Endothelial cell of umbilical vein (primary cell): ENCODE results near the gene FAM135A. TPM values are rescaled to one million over a fixed set of nuclear protein-coding genes. Genes with fewer than 3 reads are reported as not detected.

Source experiments
- BruUV-seq: library from RNA; stranded (reverse); fragments of 400-500 nt; replicated peaks from 2 replicates; lab custom pipeline; 2021; lab: Mats Ljungman, UMichigan
- CTCF ChIA-PET: fragments of 300-600, 350-600 bp; sonication (Branson Sonifier 250); formaldehyde crosslinking; loops from one replicate; lab custom pipeline; 2021; ENCODE audit warnings: antibody characterized with exemption, inconsistent platforms; lab: Charles Lee
- POLR2A ChIA-PET: fragments of 300-600, 350-600 bp; sonication (Branson Sonifier 250); formaldehyde crosslinking; loops from one replicate; lab custom pipeline; 2021; ENCODE audit warnings: antibody characterized with exemption, inconsistent platforms; lab: Charles Lee
- DNase-seq: peaks from one replicate; pipeline ENCODE4 v3.0.0-alpha.2; 2011; ENCODE audit warnings: low read depth, low spot score
- FAIRE-seq: peaks from 2 replicates; lab custom pipeline; 2011; peaks lifted over from hg19 to GRCh38; lab: Jason Lieb, UNC
- H2AFZ ChIP-seq: 2 replicates; pipeline ENCODE4 v1.6.0; 2012; ENCODE audit warnings: low read depth, low read length, control low read depth, inconsistent platforms
- H3K27ac ChIP-seq: 2 replicates; pipeline ENCODE4 v1.5.1; 2011; ENCODE audit warnings: low read depth, mild to moderate bottlenecking, control low read depth, low read length, moderate library complexity; ENCODE audit not compliant: insufficient read depth
- H3K27me3 ChIP-seq, 2 experiments: 2 replicates each; pipeline versions ENCODE4 v1.6.0 to v1.6.1; 2011; ENCODE audit warnings: low read length in 2 of 2, mixed read lengths in 1 of 2; ENCODE audit not compliant: control insufficient read depth in 2 of 2, insufficient read depth in 2 of 2
- H3K36me3 ChIP-seq, 2 experiments: 2 replicates in 1 of 2; 3 replicates in 1 of 2; pipeline ENCODE4 v1.5.1; 2011; ENCODE audit warnings: low read length in 2 of 2, mild to moderate bottlenecking in 1 of 2, moderate library complexity in 1 of 2; ENCODE audit not compliant: control insufficient read depth in 2 of 2, insufficient read depth in 2 of 2; ENCODE audit errors: extremely low read depth in 1 of 2
- H3K4me1 ChIP-seq: 3 replicates; pipeline ENCODE4 v1.5.1; 2011; ENCODE audit warnings: mild to moderate bottlenecking, low read length; ENCODE audit not compliant: control insufficient read depth, insufficient read depth; ENCODE audit errors: extremely low read depth
- H3K4me2 ChIP-seq: 2 replicates; pipeline ENCODE4 v1.6.1; 2011; ENCODE audit warnings: low read length, control low read depth, mixed read lengths; ENCODE audit not compliant: insufficient read depth
- H3K4me3 ChIP-seq, 3 experiments: fragments of 200-600 bp in 1 of 3; sonication (generic), shearing (Covaris generic) in 1 of 3; replicated peaks in 1 of 3; 2 replicates each; pipeline ENCODE4 v1.5.1; 2011 to 2016; ENCODE audit warnings: control low read depth in 3 of 3, low read length in 3 of 3, mild to moderate bottlenecking in 2 of 3, inconsistent platforms in 1 of 3, low read depth in 1 of 3, moderate library complexity in 1 of 3; ENCODE audit not compliant: insufficient read depth in 1 of 3
- H3K79me2 ChIP-seq: 2 replicates; pipeline ENCODE4 v1.6.0; 2012; ENCODE audit warnings: low read length, inconsistent platforms; ENCODE audit not compliant: control insufficient read depth, insufficient read depth
- H3K9ac ChIP-seq: replicated peaks from 2 replicates; pipeline ENCODE3; 2011; ENCODE audit warnings: low read length, control low read depth; ENCODE audit not compliant: insufficient read depth; ENCODE audit errors: extremely low read depth
- H3K9me1 ChIP-seq: replicated peaks from 3 replicates; pipeline ENCODE4 v1.6.0; 2011; ENCODE audit warnings: mild to moderate bottlenecking, low read length; ENCODE audit not compliant: control insufficient read depth, insufficient read depth; ENCODE audit errors: extremely low read depth
- H3K9me3 ChIP-seq: replicated peaks from 2 replicates; pipeline ENCODE4 v1.5.1; 2012; ENCODE audit warnings: low read length, inconsistent platforms; ENCODE audit not compliant: control insufficient read depth, insufficient read depth
- H4K20me1 ChIP-seq: replicated peaks from 2 replicates; pipeline ENCODE3; 2011; ENCODE audit warnings: mild to moderate bottlenecking, low read length; ENCODE audit not compliant: control insufficient read depth, insufficient read depth; ENCODE audit errors: extremely low read depth
- GATA2 ChIP-seq: IDR thresholded peaks from 2 replicates; pipeline ENCODE4 v1.7.0; 2011; ENCODE audit warnings: low read depth, mild to moderate bottlenecking, moderate library complexity, mixed read lengths, low read length; ENCODE audit not compliant: insufficient read length, insufficient read depth
- MYC ChIP-seq: IDR thresholded peaks from one replicate; pipeline ENCODE4 v1.6.1; 2011; ENCODE audit warnings: mild to moderate bottlenecking, low read depth, low read length
- POLR2A ChIP-seq: IDR thresholded peaks from 2 replicates; pipeline ENCODE4 v1.6.1; 2012; ENCODE audit warnings: low read depth, mild to moderate bottlenecking, control low read depth, low read length
- POLR2AphosphoS5 ChIP-seq: IDR thresholded peaks from 2 replicates; pipeline ENCODE4 v1.6.1; 2012; ENCODE audit warnings: low read depth, mild to moderate bottlenecking, control low read depth, low read length, moderate library complexity; ENCODE audit not compliant: insufficient read depth
- dilution Hi-C: fragments of 300-500 bp; cut with MboI; formaldehyde crosslinking; loops from one replicate; pipeline ENCODE4 v1.15.0; 2019; ENCODE audit warnings: low sequenced_read_pairs; ENCODE audit not compliant: extremely low pct_ligation_motif_present
- intact Hi-C: fragments of 100-400 bp; cut with micrococcal nuclease; formaldehyde crosslinking; loops from one replicate; pipeline ENCODE4 v1.10.0; 2022
- polyA plus RNA-seq, 4 experiments: library from polyadenylated mRNA; depleted of rRNA in 3 of 4; stranded (reverse) in 3 of 4; unstranded in 1 of 4; fragments of >200 nt; gene quantifications; 2 replicates each; pipeline versions ENCODE4 v1.2.1 to v1.2.3, GENCODE V29; 2011 to 2012; ENCODE audit warnings: missing spikeins in 1 of 4
- total RNA-seq: library from RNA; stranded (reverse); gene quantifications from 2 replicates; pipeline ENCODE4 v1.2.3, GENCODE V29; 2021
- TF ChIP-seq, protein P1 (sequence below): IDR thresholded peaks from 2 replicates; pipeline ENCODE4 v1.6.1; 2011; ENCODE audit not compliant: insufficient read depth, insufficient read length

Gene FAM135A
- total and polyA plus RNA-seq, 2 donors (not counting 3 experiments of a cell fraction or from before 2014, with no cell fraction given) = 3.7 to 9.6 TPM

DNA sequence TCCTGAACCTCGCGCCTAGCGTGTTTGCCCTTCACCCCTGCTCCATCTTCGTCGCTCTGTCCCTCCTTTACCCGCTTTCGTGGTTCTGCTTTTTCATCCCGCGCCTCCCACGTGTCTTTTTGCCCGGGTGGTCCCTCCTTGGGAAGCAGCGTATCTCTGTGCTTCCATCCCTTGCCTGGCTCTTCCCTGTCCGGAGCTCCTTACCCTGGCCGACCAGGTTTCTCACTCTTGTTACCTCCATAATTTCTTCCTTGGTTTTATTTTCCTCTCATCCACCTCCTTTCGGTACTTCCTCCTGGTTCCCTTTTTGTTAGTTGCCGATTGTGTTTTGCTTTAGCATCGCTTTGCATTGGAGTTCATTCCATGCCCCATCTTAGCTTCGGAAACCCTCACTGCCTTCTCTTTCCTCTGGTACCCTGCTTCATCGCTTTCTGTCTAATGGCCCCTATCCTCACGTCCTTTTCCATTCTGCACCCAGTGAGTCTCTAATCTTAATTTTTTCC lies 735 bp downstream of the FAM135A start:
- TF ChIP-seq POLR2A = no peak
- intact Hi-C loops (loop anchor here (1.0 to 5.0 kb wide), 5 partner anchors 15 to 273 kb away; partner anchors contain the start of genes SDHAF4 and SMAP1), dilution Hi-C loops (no loop called here)
- Histone ChIP-seq H3K4me2 (peak overlapping the region; percentile 66), H3K27me3 (peaks cover 0 to 2% of the 10 kb centered on the region in 2 experiments), H3K9ac (peak overlapping the region; percentile 96), H3K36me3 (peaks cover 0 to 4% of the 10 kb centered on the region in 2 experiments), H3K4me3 (peak overlapping the region; percentile 64 to 94 (median 92)), H3K9me3 (no peaks in the 10 kb centered on the region), H3K4me1 (peaks cover 6% of the 10 kb centered on the region), H2AFZ (peak overlapping the region; percentile 92), H4K20me1 (no peaks in the 10 kb centered on the region), H3K9me1 (no peaks in the 10 kb centered on the region), H3K27ac (no peak overlapping the region), H3K79me2 (no peaks in the 10 kb centered on the region)
- peak; percentile 38 for DNase-seq
- POLR2A ChIA-PET = interaction anchor here (0.7 kb wide), 2 partner anchors 67 to 444 kb away, joined by 3 to 12 read pairs; no protein-coding TSS in a partner anchor
- BruUV-seq = no TSS peak
- CTCF ChIA-PET = interaction anchor here (1.2 to 1.8 kb wide), 6 partner anchors 11 to 541 kb away, joined by 3 to 9 read pairs (median 5); no protein-coding TSS in a partner anchor
- no peak for FAIRE-seq

DNA sequence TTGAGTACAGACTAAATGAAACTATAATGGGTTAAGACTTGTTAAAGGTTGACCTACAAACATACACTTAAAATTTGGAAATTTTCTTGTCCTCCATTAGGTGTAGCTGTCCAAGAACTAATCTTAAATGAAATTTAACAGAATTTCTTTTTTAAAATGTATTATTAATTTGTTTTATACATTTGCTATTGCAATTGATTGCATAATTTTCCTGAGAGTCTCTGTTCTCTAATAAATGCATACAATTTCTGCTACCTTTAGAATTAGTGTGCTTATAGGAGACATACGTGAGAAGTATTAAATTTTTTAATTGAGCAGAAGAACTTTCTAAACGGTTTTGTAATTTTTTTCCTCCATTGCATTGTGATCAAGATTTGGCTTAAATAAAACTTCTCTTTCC lies 1.5 kb downstream of the FAM135A start:
- no peaks in the 10 kb centered on the region for H3K79me2 ChIP-seq
- TSS peak; percentile 26 for BruUV-seq
- FAIRE-seq (no peak), DNase-seq (no peak)
- H3K27ac ChIP-seq = no peak overlapping the region
- no peaks in the 10 kb centered on the region for H3K27me3 ChIP-seq
- no peak overlapping the region for H2AFZ ChIP-seq
- no peaks in the 10 kb centered on the region for H3K9me3 ChIP-seq
- H3K9ac ChIP-seq = no peak overlapping the region
- H3K4me3 ChIP-seq = peak overlapping the region in 1 of 3 experiments; percentile 94
- TF ChIP-seq MYC = no peak
- TF ChIP-seq, protein P1, sequence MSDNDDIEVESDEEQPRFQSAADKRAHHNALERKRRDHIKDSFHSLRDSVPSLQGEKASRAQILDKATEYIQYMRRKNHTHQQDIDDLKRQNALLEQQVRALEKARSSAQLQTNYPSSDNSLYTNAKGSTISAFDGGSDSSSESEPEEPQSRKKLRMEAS = no peak
- TF ChIP-seq GATA2 = no peak
- TF ChIP-seq POLR2A = no peak
- TF ChIP-seq POLR2AphosphoS5 = no peak
- H3K36me3 ChIP-seq = peaks cover 0 to 4% of the 10 kb centered on the region in 2 experiments
- ChIA-PET CTCF (interaction anchor here (0.8 to 1.6 kb wide), 6 partner anchors 10 to 541 kb away, joined by 3 to 7 read pairs (median 4); no protein-coding TSS in a partner anchor), POLR2A (interaction anchor here (0.7 kb wide), 1 partner anchor 66 kb away, joined by 12 read pairs; no protein-coding TSS in a partner anchor)
- H4K20me1 ChIP-seq = no peaks in the 10 kb centered on the region
- dilution Hi-C loops = no loop called here
- no peaks in the 10 kb centered on the region for H3K9me1 ChIP-seq
- intact Hi-C loops = loop anchor here (5.0 kb wide), 2 partner anchors 152 to 272 kb away; partner anchors contain the start of gene SDHAF4
- peaks cover 6% of the 10 kb centered on the region for H3K4me1 ChIP-seq
- peak overlapping the region; percentile 66 for H3K4me2 ChIP-seq
